ENCODE measurements around the gene DPP6. TPM values are rescaled to one million over a fixed set of nuclear protein-coding genes. Genes with fewer than 3 reads are reported as not detected.

Gene DPP6
- total and polyA plus RNA-seq, 2 of the 8 experiments (the other 6 are each of a cell fraction or from before 2014, with no cell fraction given): 4.7 to 6.8 TPM

DNA sequence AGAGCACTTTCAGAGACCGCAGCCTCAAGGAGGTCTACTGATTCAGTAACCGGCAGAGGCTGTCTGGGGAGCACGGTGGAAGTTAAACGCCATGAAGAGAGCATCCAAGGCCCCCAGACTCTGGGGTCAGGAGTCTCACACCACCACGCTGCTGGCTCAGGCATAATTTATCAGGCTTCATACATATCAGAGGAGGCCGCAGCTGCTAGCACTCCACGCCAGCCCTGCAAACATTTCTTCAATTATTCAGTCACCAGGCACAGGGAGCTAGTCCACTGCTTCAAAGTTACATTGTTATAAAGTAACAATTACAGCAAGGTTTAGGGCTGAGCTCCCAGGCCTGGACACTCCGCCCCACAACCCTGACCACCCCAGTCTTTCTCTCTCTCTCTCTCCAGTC lies 852.9 kb downstream of the DPP6 start:
- Histone ChIP-seq H3K4me1 (replicated peaks in 1 of 4; ENCODE audit: control insufficient read depth in 3 of 4, insufficient read depth in 4 of 4, low read length in 3 of 4) (no peaks in the 10 kb centered on the region), H2BK20ac (ENCODE audit: low read length) (no peak overlapping the region), H4K20me1 (replicated peaks in 1 of 2; ENCODE audit: control insufficient read depth in 1 of 2, insufficient read depth in 2 of 2, low read length in 2 of 2) (no peaks in the 10 kb centered on the region), H3K27ac (ENCODE audit: low read depth, low read length) (no peak overlapping the region), H2BK12ac (ENCODE audit: low read depth, low read length) (no peak overlapping the region), H3K4me2 (ENCODE audit: insufficient read depth in 1 of 2, low read depth in 2 of 2, low read length in 2 of 2) (no peak overlapping the region), H4K8ac (ENCODE audit: extremely low read depth, insufficient read depth, low read length) (no peak overlapping the region), H3K9ac (replicated peaks in 1 of 4; ENCODE audit: extremely low read depth in 1 of 4, low read depth in 3 of 4, low read length in 3 of 4) (no peak overlapping the region), H3K9me3 (ENCODE audit: insufficient read depth in 2 of 2, low read depth in 1 of 2, low read length in 1 of 2) (peaks cover 3 to 23% of the 10 kb centered on the region in 2 experiments; a peak in 3 of 4 replicates), H3K79me2 (ENCODE audit: control insufficient read depth in 1 of 2, insufficient read depth in 2 of 2, low read length in 2 of 2) (no peaks in the 10 kb centered on the region), H3K36me3 (ENCODE audit: control insufficient read depth in 2 of 4, insufficient read depth in 4 of 4, low read length in 3 of 4) (peaks cover 0 to 5% (median 0%) of the 10 kb centered on the region in 4 experiments; a peak in 1 of 8 replicates), H3K23me2 (ENCODE audit: low read depth, low read length) (no peaks in the 10 kb centered on the region), H3K56ac (replicated peaks; ENCODE audit: insufficient read length, low read depth, low read length) (no peak overlapping the region), H4K91ac (replicated peaks; ENCODE audit: insufficient read length, low read length) (no peak overlapping the region), H3K23ac (ENCODE audit: insufficient read length) (no peak overlapping the region), H3K18ac (ENCODE audit: extremely low read depth, low read length) (no peak overlapping the region), H3K14ac (ENCODE audit: insufficient read length) (no peak overlapping the region), H2BK120ac (replicated peaks; ENCODE audit: low read depth, low read length) (no peak overlapping the region), H2BK5ac (ENCODE audit: low read depth, low read length) (no peak overlapping the region), H3K79me1 (ENCODE audit: low read depth, low read length) (no peaks in the 10 kb centered on the region), H2AK5ac (ENCODE audit: low read depth, low read length) (no peak overlapping the region), H2BK15ac (ENCODE audit: low read length) (no peak overlapping the region), H3K4me3 (ENCODE audit: extremely low read depth in 1 of 4, insufficient read depth in 2 of 4, low read depth in 3 of 4, low read length in 4 of 4) (no peak overlapping the region), H3K27me3 (replicated peaks in 1 of 4; ENCODE audit: control insufficient read depth in 3 of 4, extremely low read depth in 1 of 4, insufficient read depth in 3 of 4, low read length in 3 of 4) (no peaks in the 10 kb centered on the region), H3K4ac (replicated peaks; ENCODE audit: insufficient read length, low read depth, low read length) (no peak overlapping the region), H2AFZ (ENCODE audit: low read length) (no peak overlapping the region), H4K5ac (ENCODE audit: insufficient read length, low read depth, low read length) (no peak overlapping the region)
- TF ChIP-seq, protein P1, sequence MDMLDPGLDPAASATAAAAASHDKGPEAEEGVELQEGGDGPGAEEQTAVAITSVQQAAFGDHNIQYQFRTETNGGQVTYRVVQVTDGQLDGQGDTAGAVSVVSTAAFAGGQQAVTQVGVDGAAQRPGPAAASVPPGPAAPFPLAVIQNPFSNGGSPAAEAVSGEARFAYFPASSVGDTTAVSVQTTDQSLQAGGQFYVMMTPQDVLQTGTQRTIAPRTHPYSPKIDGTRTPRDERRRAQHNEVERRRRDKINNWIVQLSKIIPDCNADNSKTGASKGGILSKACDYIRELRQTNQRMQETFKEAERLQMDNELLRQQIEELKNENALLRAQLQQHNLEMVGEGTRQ (IDR thresholded peaks at IDR 0.05; ENCODE audit: low read length): no peak
- TF ChIP-seq, protein P2, sequence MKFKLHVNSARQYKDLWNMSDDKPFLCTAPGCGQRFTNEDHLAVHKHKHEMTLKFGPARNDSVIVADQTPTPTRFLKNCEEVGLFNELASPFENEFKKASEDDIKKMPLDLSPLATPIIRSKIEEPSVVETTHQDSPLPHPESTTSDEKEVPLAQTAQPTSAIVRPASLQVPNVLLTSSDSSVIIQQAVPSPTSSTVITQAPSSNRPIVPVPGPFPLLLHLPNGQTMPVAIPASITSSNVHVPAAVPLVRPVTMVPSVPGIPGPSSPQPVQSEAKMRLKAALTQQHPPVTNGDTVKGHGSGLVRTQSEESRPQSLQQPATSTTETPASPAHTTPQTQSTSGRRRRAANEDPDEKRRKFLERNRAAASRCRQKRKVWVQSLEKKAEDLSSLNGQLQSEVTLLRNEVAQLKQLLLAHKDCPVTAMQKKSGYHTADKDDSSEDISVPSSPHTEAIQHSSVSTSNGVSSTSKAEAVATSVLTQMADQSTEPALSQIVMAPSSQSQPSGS (IDR thresholded peaks at IDR 0.05; ENCODE audit: low read length): no peak
- TF ChIP-seq SRF (IDR thresholded peaks at IDR 0.05; ENCODE audit: low read depth, low read length) (no peak), BCL11A (IDR thresholded peaks at IDR 0.05; ENCODE audit: low read depth in 2 of 2, low read length in 2 of 2) (no peak)
- no peak for FAIRE-seq
- DNase-seq (ENCODE audit: low read depth in 1 of 2, low spot score in 2 of 2): no peak
- POLR2A ChIA-PET (ENCODE audit: partially characterized antibody): no interaction called here
- CTCF ChIA-PET (ENCODE audit: partially characterized antibody): interaction anchor here (1.3 to 9.1 kb wide), 2 partner anchors 8 to 61 kb away, joined by 3 to 69 read pairs; no protein-coding TSS in a partner anchor
- 75% methylated on average over 6 of the region's 8 CpGs; no CpG with 5 or more reads in 1 of the 2 experiments for WGBS, 2 experiments (ENCODE audit: extremely low coverage in 1 of 2, insufficient coverage in 1 of 2, insufficient read length in 1 of 2, insufficient replicate concordance in 2 of 2, low coverage in 1 of 2, low lambda C conversion rate in 2 of 2, missing lambda C conversion rate in 1 of 2)
